ENCODE data around the gene STMND1.

DNA sequence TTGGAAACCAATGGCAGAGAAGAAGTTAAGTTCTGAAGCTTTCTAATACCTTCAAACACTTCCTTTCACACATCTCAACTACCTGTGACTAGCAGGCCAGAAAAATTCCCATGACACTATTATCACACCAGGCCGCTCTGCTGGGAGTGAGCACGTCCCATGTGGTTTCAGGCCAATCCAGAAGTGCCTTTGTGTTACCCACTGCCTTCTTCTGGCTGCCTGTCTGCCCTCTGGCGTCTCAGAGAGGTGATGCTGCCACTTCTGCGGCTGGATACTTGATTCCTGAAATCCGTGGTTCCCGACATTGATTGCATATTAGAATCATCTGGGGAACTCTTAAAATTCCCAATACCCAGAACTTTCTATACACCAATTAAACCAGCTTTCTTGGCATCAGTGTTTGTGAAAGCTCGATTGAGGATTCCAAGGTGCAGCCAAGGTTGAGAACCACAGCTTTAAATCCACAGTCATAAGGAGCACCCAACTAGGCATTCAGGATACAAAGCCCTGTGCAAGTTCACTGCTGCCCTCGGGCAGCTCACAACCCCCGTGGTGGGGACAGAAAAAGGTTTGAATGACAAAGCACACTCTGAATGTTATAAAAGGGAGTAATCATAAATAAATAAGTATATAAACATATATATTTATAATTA is 65.6 kb downstream of the STMND1 start:
- TF ChIP-seq, protein P1, sequence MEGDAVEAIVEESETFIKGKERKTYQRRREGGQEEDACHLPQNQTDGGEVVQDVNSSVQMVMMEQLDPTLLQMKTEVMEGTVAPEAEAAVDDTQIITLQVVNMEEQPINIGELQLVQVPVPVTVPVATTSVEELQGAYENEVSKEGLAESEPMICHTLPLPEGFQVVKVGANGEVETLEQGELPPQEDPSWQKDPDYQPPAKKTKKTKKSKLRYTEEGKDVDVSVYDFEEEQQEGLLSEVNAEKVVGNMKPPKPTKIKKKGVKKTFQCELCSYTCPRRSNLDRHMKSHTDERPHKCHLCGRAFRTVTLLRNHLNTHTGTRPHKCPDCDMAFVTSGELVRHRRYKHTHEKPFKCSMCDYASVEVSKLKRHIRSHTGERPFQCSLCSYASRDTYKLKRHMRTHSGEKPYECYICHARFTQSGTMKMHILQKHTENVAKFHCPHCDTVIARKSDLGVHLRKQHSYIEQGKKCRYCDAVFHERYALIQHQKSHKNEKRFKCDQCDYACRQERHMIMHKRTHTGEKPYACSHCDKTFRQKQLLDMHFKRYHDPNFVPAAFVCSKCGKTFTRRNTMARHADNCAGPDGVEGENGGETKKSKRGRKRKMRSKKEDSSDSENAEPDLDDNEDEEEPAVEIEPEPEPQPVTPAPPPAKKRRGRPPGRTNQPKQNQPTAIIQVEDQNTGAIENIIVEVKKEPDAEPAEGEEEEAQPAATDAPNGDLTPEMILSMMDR (IDR thresholded peaks at IDR 0.05), result peak in 1 of 2 donors; percentile 43
- TF ChIP-seq POLR2A (IDR thresholded peaks at IDR 0.05) (no peak), POLR2AphosphoS5 (IDR thresholded peaks at IDR 0.05) (no peak)

All from suprapubic skin (tissue), 4 donors.